Measurements from ENCODE around the gene SRGAP1.

DNA sequence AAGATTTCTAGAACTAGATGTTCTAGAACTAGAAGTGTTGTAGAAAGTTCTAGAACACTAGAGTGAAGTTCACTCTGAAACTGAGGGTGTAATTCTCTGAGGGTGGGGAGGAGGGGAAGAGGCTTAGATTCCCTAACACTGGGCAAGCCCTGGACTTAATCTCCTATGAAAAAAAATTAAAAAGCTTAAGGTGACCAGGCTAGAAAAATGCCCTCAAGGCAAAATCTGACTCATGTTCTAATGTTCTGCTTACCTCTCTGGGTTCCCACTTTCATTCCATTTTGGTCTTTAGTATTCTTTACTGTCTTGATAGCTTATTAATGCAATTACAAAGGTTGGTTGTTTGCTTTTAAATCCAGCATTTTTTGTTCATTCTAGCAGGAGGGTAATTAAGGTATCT lies 276.1 kb downstream of the SRGAP1 start:
- TF ChIP-seq CTCF (IDR thresholded peaks at IDR 0.05) (no peak), POLR2A (IDR thresholded peaks at IDR 0.05) (no peak), EP300 (IDR thresholded peaks at IDR 0.05) (no peak)
